ENCODE results near the gene DPYSL3. TPM values are rescaled to one million over a fixed set of nuclear protein-coding genes. Genes with fewer than 3 reads are reported as not detected.

Gene DPYSL3
- total RNA-seq, 4 donors from 2014 or later, result 5.2 to 62.9 (median 14.0) TPM

DNA sequence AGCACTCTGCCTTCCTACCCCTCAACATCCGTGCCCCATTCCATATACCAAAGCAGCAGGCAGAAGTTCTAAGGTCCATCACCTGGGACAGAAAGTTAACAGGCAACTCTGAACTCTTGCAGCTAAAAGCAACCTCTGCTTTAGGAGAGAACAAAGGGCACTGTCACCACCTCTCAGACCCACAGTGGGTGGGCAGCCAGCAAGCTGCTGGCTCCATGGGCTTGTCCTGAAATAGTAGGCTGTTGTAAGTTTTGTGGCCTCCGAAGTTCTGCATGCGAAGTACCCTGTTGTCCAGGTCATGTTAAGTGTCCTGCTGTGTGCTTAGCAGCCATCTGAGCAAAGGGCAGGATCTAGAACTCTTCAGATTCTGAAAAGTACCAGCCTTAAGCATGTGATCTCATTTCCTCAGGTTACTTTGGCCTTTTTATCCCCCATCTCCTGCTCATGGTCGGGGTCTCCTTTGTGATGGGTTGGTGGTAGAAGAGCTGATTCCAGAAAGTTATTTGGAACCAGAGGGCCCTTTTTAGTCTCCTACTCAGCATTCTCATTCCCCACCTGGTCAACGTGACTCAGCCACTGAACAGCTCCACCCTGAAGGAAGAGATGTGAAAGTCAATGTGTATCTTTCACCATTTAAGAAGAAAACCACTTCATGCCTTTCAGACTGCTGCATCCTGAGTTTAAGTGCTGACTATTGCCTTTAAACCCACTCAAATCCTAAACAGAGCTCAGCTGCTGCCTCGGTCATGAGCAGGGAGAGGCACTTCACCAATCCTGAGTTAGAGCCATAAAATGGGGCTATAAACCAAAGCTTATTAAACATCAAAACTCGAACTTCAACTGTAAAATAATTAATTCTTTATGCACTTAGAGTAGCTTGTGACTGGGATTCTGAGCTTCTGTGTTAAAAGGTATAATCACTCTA lies 121.4 kb downstream of the DPYSL3 start:
- Histone ChIP-seq H3K36me3 (peaks cover 0 to 13% (median 0%) of the 10 kb centered on the region in 3 donors), H3K4me1 (no peaks in the 10 kb centered on the region), H3K9me3 (no peaks in the 10 kb centered on the region), H3K27me3 (no peaks in the 10 kb centered on the region), H3K4me3 (no peak overlapping the region), H3K27ac (no peak overlapping the region)
- intact Hi-C loops (cut with DNase I), result no loop called here
- TF ChIP-seq POLR2A (IDR thresholded peaks at IDR 0.05), result no peak
- TF ChIP-seq, protein P1, sequence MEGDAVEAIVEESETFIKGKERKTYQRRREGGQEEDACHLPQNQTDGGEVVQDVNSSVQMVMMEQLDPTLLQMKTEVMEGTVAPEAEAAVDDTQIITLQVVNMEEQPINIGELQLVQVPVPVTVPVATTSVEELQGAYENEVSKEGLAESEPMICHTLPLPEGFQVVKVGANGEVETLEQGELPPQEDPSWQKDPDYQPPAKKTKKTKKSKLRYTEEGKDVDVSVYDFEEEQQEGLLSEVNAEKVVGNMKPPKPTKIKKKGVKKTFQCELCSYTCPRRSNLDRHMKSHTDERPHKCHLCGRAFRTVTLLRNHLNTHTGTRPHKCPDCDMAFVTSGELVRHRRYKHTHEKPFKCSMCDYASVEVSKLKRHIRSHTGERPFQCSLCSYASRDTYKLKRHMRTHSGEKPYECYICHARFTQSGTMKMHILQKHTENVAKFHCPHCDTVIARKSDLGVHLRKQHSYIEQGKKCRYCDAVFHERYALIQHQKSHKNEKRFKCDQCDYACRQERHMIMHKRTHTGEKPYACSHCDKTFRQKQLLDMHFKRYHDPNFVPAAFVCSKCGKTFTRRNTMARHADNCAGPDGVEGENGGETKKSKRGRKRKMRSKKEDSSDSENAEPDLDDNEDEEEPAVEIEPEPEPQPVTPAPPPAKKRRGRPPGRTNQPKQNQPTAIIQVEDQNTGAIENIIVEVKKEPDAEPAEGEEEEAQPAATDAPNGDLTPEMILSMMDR (IDR thresholded peaks at IDR 0.05), result no peak
- DNase-seq, result no peak
- WGBS, 2 donors, result 50 to 74% methylated on average over 5 to 6 of the region's 7 CpGs

- DNase-seq, result no peak
- TF ChIP-seq, protein P1 (IDR thresholded peaks at IDR 0.05), result no peak
- TF ChIP-seq POLR2A (IDR thresholded peaks at IDR 0.05), result no peak
- Histone ChIP-seq H3K36me3 (peaks cover 0 to 2% (median 0%) of the 10 kb centered on the region in 3 donors), H3K4me3 (no peak overlapping the region), H3K27me3 (no peaks in the 10 kb centered on the region), H3K9me3 (no peaks in the 10 kb centered on the region), H3K4me1 (no peaks in the 10 kb centered on the region), H3K27ac (no peak overlapping the region)
- 68 to 74% methylated on average over 4 of the region's 4 CpGs for WGBS, 2 donors
- intact Hi-C loops (cut with DNase I), result no loop called here
Measured at GRCh38 chr5:147387109-147387508, 122.8 kb downstream of the DPYSL3 start.

DNA sequence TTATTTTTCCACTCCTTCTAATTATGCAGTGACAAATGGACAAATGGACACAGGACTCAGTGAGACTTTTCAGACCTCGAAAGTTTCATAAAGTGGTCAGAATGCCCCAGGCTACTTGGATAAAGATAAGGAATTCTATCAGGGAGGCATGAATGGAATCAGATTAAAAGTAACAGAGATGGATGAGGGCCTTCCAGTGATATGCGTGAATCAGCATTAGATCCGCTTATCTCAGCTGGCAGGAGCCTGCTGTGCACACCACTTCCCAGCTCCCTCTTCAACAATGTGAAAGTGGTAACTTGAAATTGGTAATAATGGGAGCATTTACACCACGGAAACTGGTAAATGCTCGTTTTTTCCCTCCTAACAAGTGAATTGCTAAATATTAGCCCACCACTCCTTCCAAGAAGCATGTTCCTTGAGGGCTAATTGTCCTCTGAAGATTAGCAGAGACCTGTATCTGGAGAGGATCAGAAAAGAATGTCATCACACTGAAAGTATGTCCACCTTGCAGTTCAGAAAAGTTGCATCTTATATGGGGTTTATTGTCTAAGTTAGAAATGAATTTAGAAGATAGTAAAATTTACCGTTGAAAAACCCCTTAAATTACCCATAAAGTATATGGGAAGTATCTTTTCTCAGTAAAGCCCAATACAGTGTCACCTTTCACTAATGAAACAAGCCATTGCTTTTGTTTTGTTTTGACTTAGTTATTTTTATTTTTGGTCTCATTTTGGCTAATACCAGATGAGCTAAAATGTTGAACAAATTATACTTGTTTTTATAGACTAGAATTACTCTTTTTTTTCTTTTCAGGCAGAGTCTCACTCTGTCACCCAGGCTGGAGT lies 125.3 kb downstream of the DPYSL3 start:
- Histone ChIP-seq H3K27me3 (no peaks in the 10 kb centered on the region), H3K4me3 (no peak overlapping the region), H3K27ac (no peak overlapping the region), H3K36me3 (no peaks in the 10 kb centered on the region), H3K9me3 (no peaks in the 10 kb centered on the region), H3K4me1 (no peaks in the 10 kb centered on the region)
- DNase-seq, result no peak
- TF ChIP-seq POLR2A (IDR thresholded peaks at IDR 0.05), result no peak
- TF ChIP-seq, protein P1 (IDR thresholded peaks at IDR 0.05), result no peak
- WGBS, 2 donors, result 50 to 74% methylated on average over 6 of the region's 6 CpGs
- intact Hi-C loops (cut with DNase I), result no loop called here

DNA sequence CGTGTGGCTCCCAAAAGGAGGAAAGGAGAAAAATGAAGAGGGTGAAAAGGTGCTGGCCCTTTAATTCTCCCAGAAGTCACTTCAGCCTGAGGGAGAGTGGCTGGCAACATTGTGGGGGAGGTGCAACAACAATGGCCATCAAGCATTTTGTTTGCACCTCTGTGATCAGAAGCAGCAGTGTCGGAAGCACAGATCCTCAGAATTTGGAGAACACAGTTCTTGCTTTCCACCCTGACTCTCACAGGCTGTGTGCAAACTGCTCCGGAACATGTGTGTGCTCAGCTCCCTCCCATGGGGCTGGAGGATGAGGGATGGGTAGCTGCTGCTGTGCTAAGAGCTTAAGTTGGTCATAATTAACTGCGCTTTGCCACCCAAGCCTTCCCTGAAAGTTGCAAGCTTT lies 127.1 kb downstream of the DPYSL3 start:
- Histone ChIP-seq H3K36me3 (no peaks in the 10 kb centered on the region), H3K4me1 (no peaks in the 10 kb centered on the region), H3K9me3 (no peaks in the 10 kb centered on the region), H3K4me3 (no peak overlapping the region), H3K27ac (no peak overlapping the region), H3K27me3 (peaks cover 0 to 4% (median 0%) of the 10 kb centered on the region in 4 donors)
- WGBS, 2 donors, result 49 to 54% methylated on average over 2 to 3 of the region's 4 CpGs
- no peak for DNase-seq
- TF ChIP-seq, protein P1 (IDR thresholded peaks at IDR 0.05), result no peak
- TF ChIP-seq POLR2A (IDR thresholded peaks at IDR 0.05), result no peak
- intact Hi-C loops (cut with DNase I), result no loop called here

- TF ChIP-seq POLR2A (IDR thresholded peaks at IDR 0.05), result no peak
- DNase-seq, result no peak
- intact Hi-C loops (cut with DNase I), result no loop called here
- no peak overlapping the region for H3K4me3 ChIP-seq
- no peaks in the 10 kb centered on the region for H3K4me1 ChIP-seq
- no peaks in the 10 kb centered on the region for H3K36me3 ChIP-seq
- H3K9me3 ChIP-seq, result no peaks in the 10 kb centered on the region
- H3K27me3 ChIP-seq, result peaks cover 0 to 4% (median 0%) of the 10 kb centered on the region in 4 donors
- H3K27ac ChIP-seq, result no peak overlapping the region
- WGBS, 2 donors, result 78 to 81% methylated on average over 3 of the region's 3 CpGs
Measured at GRCh38 chr5:147381555-147381954, 128.3 kb downstream of the DPYSL3 start.

Data from esophagus squamous epithelium (tissue), 5 donors.